H1 (cell line): ENCODE results near the gene ARHGAP6. TPM values are rescaled to one million over a fixed set of nuclear protein-coding genes. Genes with fewer than 3 reads are reported as not detected.

Source experiments
- CTCF ChIA-PET: fragments of 300-600 bp; sonication (Branson Sonifier 250); formaldehyde crosslinking; loops from one replicate; lab custom pipeline; 2021; ENCODE audit not compliant: partially characterized antibody; lab: Charles Lee
- POLR2A ChIA-PET: fragments of 300-600 bp; sonication (Branson Sonifier 250); formaldehyde crosslinking; loops from one replicate; lab custom pipeline; 2021; ENCODE audit warnings: inconsistent platforms; ENCODE audit not compliant: partially characterized antibody; lab: Charles Lee
- DNase-seq, 2 experiments: peaks; one replicate each; pipeline versions ENCODE4 v3.0.0 to v3.0.0-alpha.2; 2010 to 2022; ENCODE audit warnings: low spot score in 2 of 2, low read depth in 1 of 2, mixed read lengths in 1 of 2
- FAIRE-seq: peaks from 2 replicates; lab custom pipeline; 2011; peaks lifted over from hg19 to GRCh38; lab: Jason Lieb, UNC
- H2AFZ ChIP-seq: 2 replicates; pipeline ENCODE4 v1.8.1; 2012; ENCODE audit warnings: low read length, inconsistent platforms
- H2AK5ac ChIP-seq: 2 replicates; pipeline ENCODE4 v1.6.1; 2013; ENCODE audit warnings: low read depth, low read length
- H2BK120ac ChIP-seq: replicated peaks from 2 replicates; pipeline ENCODE3; 2013; ENCODE audit warnings: low read depth, low read length, inconsistent platforms
- H2BK12ac ChIP-seq: 2 replicates; pipeline ENCODE4 v1.6.1; 2013; ENCODE audit warnings: low read depth, low read length
- H2BK15ac ChIP-seq: 2 replicates; pipeline ENCODE4 v1.6.1; 2013; ENCODE audit warnings: low read length
- H2BK20ac ChIP-seq: 2 replicates; pipeline ENCODE4 v1.6.1; 2013; ENCODE audit warnings: low read length
- H2BK5ac ChIP-seq: 2 replicates; pipeline ENCODE4 v1.6.1; 2013; ENCODE audit warnings: low read depth, low read length
- H3K14ac ChIP-seq: 2 replicates; pipeline ENCODE4 v1.6.1; 2013; ENCODE audit warnings: inconsistent platforms; ENCODE audit not compliant: insufficient read length
- H3K18ac ChIP-seq: 2 replicates; pipeline ENCODE4 v1.6.1; 2013; ENCODE audit warnings: low read length; ENCODE audit errors: extremely low read depth
- H3K23ac ChIP-seq: 2 replicates; pipeline ENCODE4 v1.6.1; 2013; ENCODE audit warnings: inconsistent platforms; ENCODE audit not compliant: insufficient read length
- H3K23me2 ChIP-seq: 2 replicates; pipeline ENCODE4 v1.6.1; 2013; ENCODE audit warnings: low read depth, low read length
- H3K27ac ChIP-seq: 2 replicates; pipeline ENCODE4 v1.6.1; 2011; ENCODE audit warnings: low read depth, low read length, inconsistent platforms
- H3K27me3 ChIP-seq, 4 experiments: replicated peaks in 1 of 4; 1 replicate in 1 of 4; 2 replicates in 3 of 4; pipeline versions ENCODE4 v1.6.1 to v1.8.1; 2011 to 2013; ENCODE audit warnings: low read length in 3 of 4, mild to moderate bottlenecking in 3 of 4, inconsistent platforms in 2 of 4, mixed read lengths in 2 of 4, moderate library complexity in 1 of 4; ENCODE audit not compliant: control insufficient read depth in 3 of 4, insufficient read depth in 3 of 4; ENCODE audit errors: extremely low read depth in 1 of 4
- H3K36me3 ChIP-seq, 4 experiments: 2 replicates each; pipeline versions ENCODE4 v1.6.1 to v1.8.1; 2011 to 2013; ENCODE audit warnings: mild to moderate bottlenecking in 4 of 4, low read length in 3 of 4, moderate library complexity in 2 of 4, control low read depth in 1 of 4, inconsistent platforms in 1 of 4; ENCODE audit not compliant: insufficient read depth in 4 of 4, control insufficient read depth in 2 of 4
- H3K4ac ChIP-seq: replicated peaks from 2 replicates; pipeline ENCODE3; 2013; ENCODE audit warnings: low read length, low read depth, mixed read lengths, inconsistent platforms; ENCODE audit not compliant: insufficient read length
- H3K4me1 ChIP-seq, 4 experiments: replicated peaks in 1 of 4; 1 replicate in 1 of 4; 2 replicates in 3 of 4; pipeline versions ENCODE4 v1.6.1 to v1.8.1; 2011 to 2013; ENCODE audit warnings: low read length in 3 of 4, inconsistent platforms in 2 of 4, mixed read lengths in 1 of 4; ENCODE audit not compliant: insufficient read depth in 4 of 4, control insufficient read depth in 3 of 4
- H3K4me2 ChIP-seq, 2 experiments: 2 replicates each; pipeline versions ENCODE4 v1.6.1 to v1.8.1; 2011 to 2013; ENCODE audit warnings: low read depth in 2 of 2, low read length in 2 of 2, control low read depth in 1 of 2, inconsistent platforms in 1 of 2, mild to moderate bottlenecking in 1 of 2; ENCODE audit not compliant: insufficient read depth in 1 of 2
- H3K4me3 ChIP-seq, 4 experiments: fragments of 200-600, 300-600 bp in 1 of 4; sonication (generic), shearing (Covaris generic), sonication (Bioruptor Twin) in 1 of 4; 2 replicates each; pipeline versions ENCODE4 v1.5.1 to v1.8.1; 2011 to 2016; ENCODE audit warnings: low read length in 4 of 4, low read depth in 3 of 4, control low read depth in 2 of 4, inconsistent platforms in 2 of 4, mild to moderate bottlenecking in 2 of 4, mixed read lengths in 1 of 4, moderate library complexity in 1 of 4; ENCODE audit not compliant: insufficient read depth in 2 of 4; ENCODE audit errors: extremely low read depth in 1 of 4
- H3K56ac ChIP-seq: replicated peaks from 2 replicates; pipeline ENCODE3; 2013; ENCODE audit warnings: low read depth, mild to moderate bottlenecking, mixed read lengths, low read length, inconsistent platforms; ENCODE audit not compliant: insufficient read length
- H3K79me1 ChIP-seq: 2 replicates; pipeline ENCODE4 v1.6.1; 2013; ENCODE audit warnings: low read depth, low read length, control low read depth
- H3K79me2 ChIP-seq, 2 experiments: 2 replicates each; pipeline versions ENCODE4 v1.6.1 to v1.8.1; 2012 to 2013; ENCODE audit warnings: low read length in 2 of 2, mild to moderate bottlenecking in 2 of 2, inconsistent platforms in 1 of 2; ENCODE audit not compliant: insufficient read depth in 2 of 2, control insufficient read depth in 1 of 2
- H3K9ac ChIP-seq, 4 experiments: replicated peaks in 1 of 4; 1 replicate in 1 of 4; 2 replicates in 3 of 4; pipeline versions ENCODE4 v1.6.1 to v1.8.1; 2011 to 2013; ENCODE audit warnings: low read depth in 3 of 4, low read length in 3 of 4, control low read depth in 2 of 4, mild to moderate bottlenecking in 2 of 4, moderate library complexity in 2 of 4, inconsistent platforms in 1 of 4; ENCODE audit errors: extremely low read depth in 1 of 4
- H3K9me3 ChIP-seq, 2 experiments: 2 replicates each; pipeline versions ENCODE4 v1.6.1 to v1.8.1; 2012 to 2013; ENCODE audit warnings: mild to moderate bottlenecking in 2 of 2, moderate library complexity in 2 of 2, control low read depth in 1 of 2, inconsistent platforms in 1 of 2, low read depth in 1 of 2, low read length in 1 of 2, mixed read lengths in 1 of 2; ENCODE audit not compliant: insufficient read depth in 2 of 2
- H4K20me1 ChIP-seq, 2 experiments: replicated peaks in 1 of 2; 2 replicates each; pipeline versions ENCODE3 to v1.8.1; 2011 to 2013; ENCODE audit warnings: inconsistent platforms in 2 of 2, low read length in 2 of 2, mild to moderate bottlenecking in 1 of 2; ENCODE audit not compliant: insufficient read depth in 2 of 2, control insufficient read depth in 1 of 2
- H4K5ac ChIP-seq: 2 replicates; pipeline ENCODE4 v1.6.1; 2013; ENCODE audit warnings: low read length, low read depth, mixed read lengths, inconsistent platforms; ENCODE audit not compliant: insufficient read length
- H4K8ac ChIP-seq: 2 replicates; pipeline ENCODE4 v1.8.0; 2013; ENCODE audit warnings: mild to moderate bottlenecking, moderate library complexity, low read length, inconsistent platforms; ENCODE audit not compliant: insufficient read depth; ENCODE audit errors: extremely low read depth
- H4K91ac ChIP-seq: replicated peaks from 2 replicates; pipeline ENCODE3; 2013; ENCODE audit warnings: low read length, mixed read lengths, inconsistent platforms; ENCODE audit not compliant: insufficient read length
- ATF3 ChIP-seq: IDR thresholded peaks from 2 replicates; pipeline ENCODE4 v1.6.1; 2011; ENCODE audit warnings: low read depth, mild to moderate bottlenecking, low read length; ENCODE audit not compliant: insufficient read depth
- EGR1 ChIP-seq: IDR thresholded peaks from 2 replicates; pipeline ENCODE4 v1.6.1; 2011; ENCODE audit warnings: low read depth, low read length, borderline replicate concordance
- GABPA ChIP-seq: IDR thresholded peaks from 2 replicates; pipeline ENCODE4 v1.6.1; 2011; ENCODE audit warnings: mild to moderate bottlenecking, low read length, moderate library complexity, borderline replicate concordance; ENCODE audit not compliant: insufficient read depth
- HDAC6 ChIP-seq: IDR thresholded peaks from one replicate; pipeline ENCODE4 v1.7.1; 2012; ENCODE audit warnings: low read depth, mild to moderate bottlenecking, inconsistent platforms, low read length, moderate library complexity
- JUN ChIP-seq: IDR thresholded peaks from 2 replicates; pipeline ENCODE4 v1.6.1; 2011; ENCODE audit warnings: low read depth, mild to moderate bottlenecking, improper control_type of control experiment, low read length
- KDM4A ChIP-seq: IDR thresholded peaks from one replicate; pipeline ENCODE4 v1.7.1; 2012; ENCODE audit warnings: low read depth, mild to moderate bottlenecking, moderate library complexity, low read length, inconsistent platforms; ENCODE audit not compliant: severe bottlenecking
- RNF2 ChIP-seq: fragments of 200-900, 300-1000 bp; sonication (generic); IDR thresholded peaks from 2 replicates; pipeline ENCODE4 v1.7.1; 2016; ENCODE audit warnings: borderline replicate concordance, low read depth, mild to moderate bottlenecking, antibody characterized with exemption, low read length; ENCODE audit not compliant: poor library complexity, severe bottlenecking; ENCODE audit errors: missing control alignments
- TAF1 ChIP-seq: IDR thresholded peaks from 2 replicates; pipeline ENCODE4 v1.6.1; 2011; ENCODE audit warnings: mild to moderate bottlenecking, low read depth, low read length
- TAF7 ChIP-seq: optimal IDR thresholded peaks from 2 replicates; pipeline ENCODE3; 2011; ENCODE audit warnings: low read depth, mild to moderate bottlenecking, inconsistent platforms, low read length, moderate library complexity, borderline replicate concordance
- TCF12 ChIP-seq: IDR thresholded peaks from 2 replicates; pipeline ENCODE4 v1.6.1; 2011; ENCODE audit warnings: low read depth, mild to moderate bottlenecking, low read length
- WGBS, 2 experiments: shearing (Covaris generic) in 1 of 2; methylation state at CpG; one replicate each; pipeline versions ENCODE4 v1.1.6 to v1.1.7; 2013 to 2015; ENCODE audit warnings: low lambda C conversion rate in 2 of 2, mixed read lengths in 2 of 2, inconsistent platforms in 1 of 2, low coverage in 1 of 2, missing lambda C conversion rate in 1 of 2; ENCODE audit not compliant: insufficient replicate concordance in 2 of 2, insufficient coverage in 1 of 2, insufficient read length in 1 of 2; ENCODE audit errors: extremely low coverage in 1 of 2, missing lambda C conversion rate in 1 of 2; 5-methylcytosine and 5-hydroxymethylcytosine counted together
- polyA plus RNA-seq, 7 experiments: library from polyadenylated mRNA; depleted of rRNA in 3 of 7; stranded (reverse) in 5 of 7; unstranded in 2 of 7; fragments of >200 nt in 5 of 7; fragments of 200-250 nt in 2 of 7; gene quantifications; 1 replicate in 5 of 7; 2 replicates in 1 of 7; 4 replicates in 1 of 7; pipeline versions ENCODE4 v1.2.1 to v1.2.3, GENCODE V29; 2011 to 2013; ENCODE audit warnings: missing spikeins in 2 of 7, mixed read lengths in 2 of 7
- total RNA-seq: library from RNA; stranded (reverse); fragmentation: NEBNext Ultra II Directional; extraction: Animal tissue kit (Norgen Biotek cat#: 25700); gene quantifications from 2 replicates; pipeline ENCODE4 v1.2.1, GENCODE V29; 2021
- TF ChIP-seq, protein P1 (sequence below): IDR thresholded peaks from 2 replicates; pipeline ENCODE4 v1.6.1; 2012; ENCODE audit warnings: low read length, inconsistent platforms

The ARHGAP6 gene
- total and polyA plus RNA-seq, 2 of the 8 experiments (the other 6 are each of a cell fraction or from before 2014, with no cell fraction given): 0.35 to 0.82 TPM

- TF ChIP-seq HDAC6 (no peak), TCF12 (no peak), TAF1 (no peak), RNF2 (no peak), TAF7 (no peak), JUN (no peak), EGR1 (no peak), GABPA (no peak), ATF3 (no peak), KDM4A (no peak)
- TF ChIP-seq, protein P1, sequence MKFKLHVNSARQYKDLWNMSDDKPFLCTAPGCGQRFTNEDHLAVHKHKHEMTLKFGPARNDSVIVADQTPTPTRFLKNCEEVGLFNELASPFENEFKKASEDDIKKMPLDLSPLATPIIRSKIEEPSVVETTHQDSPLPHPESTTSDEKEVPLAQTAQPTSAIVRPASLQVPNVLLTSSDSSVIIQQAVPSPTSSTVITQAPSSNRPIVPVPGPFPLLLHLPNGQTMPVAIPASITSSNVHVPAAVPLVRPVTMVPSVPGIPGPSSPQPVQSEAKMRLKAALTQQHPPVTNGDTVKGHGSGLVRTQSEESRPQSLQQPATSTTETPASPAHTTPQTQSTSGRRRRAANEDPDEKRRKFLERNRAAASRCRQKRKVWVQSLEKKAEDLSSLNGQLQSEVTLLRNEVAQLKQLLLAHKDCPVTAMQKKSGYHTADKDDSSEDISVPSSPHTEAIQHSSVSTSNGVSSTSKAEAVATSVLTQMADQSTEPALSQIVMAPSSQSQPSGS: no peak
- Histone ChIP-seq H3K18ac (no peak overlapping the region), H4K91ac (no peak overlapping the region), H3K23me2 (no peaks in the 10 kb centered on the region), H3K4me2 (no peak overlapping the region), H3K9ac (no peak overlapping the region), H2AK5ac (no peak overlapping the region), H3K4me1 (no peaks in the 10 kb centered on the region), H3K14ac (no peak overlapping the region), H3K4me3 (no peak overlapping the region), H3K56ac (no peak overlapping the region), H2BK15ac (no peak overlapping the region), H3K4ac (no peak overlapping the region), H3K79me2 (no peaks in the 10 kb centered on the region), H4K5ac (no peak overlapping the region), H4K20me1 (no peaks in the 10 kb centered on the region), H2BK20ac (no peak overlapping the region), H2BK5ac (no peak overlapping the region), H2BK120ac (no peak overlapping the region), H2BK12ac (no peak overlapping the region), H3K23ac (no peak overlapping the region), H3K9me3 (no peaks in the 10 kb centered on the region), H4K8ac (no peak overlapping the region), H3K27ac (no peak overlapping the region), H3K36me3 (no peaks in the 10 kb centered on the region), H3K27me3 (no peaks in the 10 kb centered on the region), H3K79me1 (no peaks in the 10 kb centered on the region), H2AFZ (no peak overlapping the region)
- CTCF ChIA-PET: interaction anchor here (1.0 to 2.0 kb wide), 4 partner anchors 13 to 35 kb away, joined by 3 to 4 read pairs (median 3); no protein-coding TSS in a partner anchor
- no peak for FAIRE-seq
- 62% methylated on average over 2 of the region's 2 CpGs; no CpG with 5 or more reads in 1 of the 2 experiments for WGBS, 2 experiments
- POLR2A ChIA-PET: no interaction called here
- DNase-seq: no peak
Observed at GRCh38 chrX:11135564-11136185, 530.0 kb downstream of the ARHGAP6 start.
